ENCODE results near the gene AACS.

The AACS gene

GRCh38 chr12:125021096-125021495, 44.1 kb upstream of the AACS start:
- H3K27me3 ChIP-seq (ENCODE audit: insufficient read depth, poor library complexity, severe bottlenecking): no peaks in the 10 kb centered on the region
- H3K27ac ChIP-seq (ENCODE audit: poor library complexity, severe bottlenecking): no peak overlapping the region
- TF ChIP-seq, protein P1, sequence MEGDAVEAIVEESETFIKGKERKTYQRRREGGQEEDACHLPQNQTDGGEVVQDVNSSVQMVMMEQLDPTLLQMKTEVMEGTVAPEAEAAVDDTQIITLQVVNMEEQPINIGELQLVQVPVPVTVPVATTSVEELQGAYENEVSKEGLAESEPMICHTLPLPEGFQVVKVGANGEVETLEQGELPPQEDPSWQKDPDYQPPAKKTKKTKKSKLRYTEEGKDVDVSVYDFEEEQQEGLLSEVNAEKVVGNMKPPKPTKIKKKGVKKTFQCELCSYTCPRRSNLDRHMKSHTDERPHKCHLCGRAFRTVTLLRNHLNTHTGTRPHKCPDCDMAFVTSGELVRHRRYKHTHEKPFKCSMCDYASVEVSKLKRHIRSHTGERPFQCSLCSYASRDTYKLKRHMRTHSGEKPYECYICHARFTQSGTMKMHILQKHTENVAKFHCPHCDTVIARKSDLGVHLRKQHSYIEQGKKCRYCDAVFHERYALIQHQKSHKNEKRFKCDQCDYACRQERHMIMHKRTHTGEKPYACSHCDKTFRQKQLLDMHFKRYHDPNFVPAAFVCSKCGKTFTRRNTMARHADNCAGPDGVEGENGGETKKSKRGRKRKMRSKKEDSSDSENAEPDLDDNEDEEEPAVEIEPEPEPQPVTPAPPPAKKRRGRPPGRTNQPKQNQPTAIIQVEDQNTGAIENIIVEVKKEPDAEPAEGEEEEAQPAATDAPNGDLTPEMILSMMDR (IDR thresholded peaks at IDR 0.05; ENCODE audit: poor library complexity, severe bottlenecking): no peak
- no peaks in the 10 kb centered on the region for H3K9me3 ChIP-seq (ENCODE audit: severe bottlenecking)
- H3K4me3 ChIP-seq (ENCODE audit: severe bottlenecking): no peak overlapping the region
- DNase-seq (ENCODE audit: low spot score): no peak
- no peaks in the 10 kb centered on the region for H3K4me1 ChIP-seq (ENCODE audit: insufficient read depth, poor library complexity, severe bottlenecking)
- ATAC-seq (ENCODE audit: low read depth): no peak
- peaks cover 16% of the 10 kb centered on the region; the same call in 1 of the 2 replicates for H3K36me3 ChIP-seq (ENCODE audit: low read depth)

- TF ChIP-seq, protein P1 (IDR thresholded peaks at IDR 0.05; ENCODE audit: poor library complexity, severe bottlenecking): no peak
- Histone ChIP-seq H3K4me1 (ENCODE audit: insufficient read depth, poor library complexity, severe bottlenecking) (no peaks in the 10 kb centered on the region), H3K4me3 (ENCODE audit: severe bottlenecking) (no peak overlapping the region), H3K27me3 (ENCODE audit: insufficient read depth, poor library complexity, severe bottlenecking) (no peaks in the 10 kb centered on the region), H3K36me3 (ENCODE audit: low read depth) (peaks cover 16% of the 10 kb centered on the region; the same call in 1 of the 2 replicates), H3K9me3 (ENCODE audit: severe bottlenecking) (no peaks in the 10 kb centered on the region), H3K27ac (ENCODE audit: poor library complexity, severe bottlenecking) (no peak overlapping the region)
- ATAC-seq (ENCODE audit: low read depth): no peak
- DNase-seq (ENCODE audit: low spot score): no peak
Measured at GRCh38 chr12:125021771-125022170, 43.5 kb upstream of the AACS start.

GRCh38 chr12:125023065-125023464, 42.2 kb upstream of the AACS start:
- peaks cover 12% of the 10 kb centered on the region; the same call in 1 of the 2 replicates for H3K36me3 ChIP-seq (ENCODE audit: low read depth)
- H3K4me1 ChIP-seq (ENCODE audit: insufficient read depth, poor library complexity, severe bottlenecking): no peaks in the 10 kb centered on the region
- ATAC-seq (ENCODE audit: low read depth) (no peak), DNase-seq (ENCODE audit: low spot score) (no peak)
- no peaks in the 10 kb centered on the region for H3K27me3 ChIP-seq (ENCODE audit: insufficient read depth, poor library complexity, severe bottlenecking)
- TF ChIP-seq, protein P1 (IDR thresholded peaks at IDR 0.05; ENCODE audit: poor library complexity, severe bottlenecking): no peak
- no peaks in the 10 kb centered on the region for H3K9me3 ChIP-seq (ENCODE audit: severe bottlenecking)
- H3K27ac ChIP-seq (ENCODE audit: poor library complexity, severe bottlenecking): no peak overlapping the region
- H3K4me3 ChIP-seq (ENCODE audit: severe bottlenecking): no peak overlapping the region

DNA sequence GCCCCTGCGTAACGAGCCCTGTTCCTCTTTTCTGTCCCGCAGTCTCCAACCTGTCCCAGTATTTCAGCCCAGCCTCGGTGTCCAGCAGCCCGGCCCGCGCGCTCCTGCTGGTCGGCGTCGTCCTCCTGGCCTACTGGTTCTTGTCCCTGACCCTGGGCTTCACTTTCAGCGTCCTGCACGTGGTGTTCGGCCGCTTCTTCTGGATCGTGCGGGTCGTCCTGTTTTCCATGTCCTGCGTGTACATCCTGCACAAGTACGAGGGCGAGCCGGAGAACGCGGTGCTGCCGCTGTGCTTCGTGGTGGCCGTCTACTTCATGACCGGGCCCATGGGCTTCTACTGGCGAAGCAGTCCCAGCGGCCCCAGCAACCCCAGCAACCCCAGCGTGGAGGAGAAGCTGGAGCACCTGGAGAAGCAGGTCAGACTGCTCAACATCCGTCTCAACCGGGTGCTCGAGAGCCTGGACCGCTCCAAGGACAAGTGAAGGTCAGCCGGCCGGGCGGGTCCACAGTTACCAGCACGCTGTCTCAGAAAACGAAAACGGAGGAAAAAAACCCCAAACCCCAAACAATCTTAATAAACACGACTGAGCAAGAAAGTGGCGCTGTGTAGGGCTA, 40.2 kb upstream of the AACS start:
- ATAC-seq (ENCODE audit: low read depth): no peak
- H3K27me3 ChIP-seq (ENCODE audit: insufficient read depth, poor library complexity, severe bottlenecking): no peaks in the 10 kb centered on the region
- no peak overlapping the region for H3K4me3 ChIP-seq (ENCODE audit: severe bottlenecking)
- TF ChIP-seq, protein P1 (IDR thresholded peaks at IDR 0.05; ENCODE audit: poor library complexity, severe bottlenecking): no peak
- H3K36me3 ChIP-seq (ENCODE audit: low read depth): peaks cover 12% of the 10 kb centered on the region; the same call in 1 of the 2 replicates
- DNase-seq (ENCODE audit: low spot score): no peak
- H3K9me3 ChIP-seq (ENCODE audit: severe bottlenecking): no peaks in the 10 kb centered on the region
- no peaks in the 10 kb centered on the region for H3K4me1 ChIP-seq (ENCODE audit: insufficient read depth, poor library complexity, severe bottlenecking)
- H3K27ac ChIP-seq (ENCODE audit: poor library complexity, severe bottlenecking): no peak overlapping the region

GRCh38 chr12:125025606-125026235, 39.5 kb upstream of the AACS start:
- ATAC-seq (ENCODE audit: low read depth) (no peak), DNase-seq (ENCODE audit: low spot score) (no peak)
- Histone ChIP-seq H3K9me3 (ENCODE audit: severe bottlenecking) (no peaks in the 10 kb centered on the region), H3K27me3 (ENCODE audit: insufficient read depth, poor library complexity, severe bottlenecking) (no peaks in the 10 kb centered on the region), H3K4me1 (ENCODE audit: insufficient read depth, poor library complexity, severe bottlenecking) (no peaks in the 10 kb centered on the region), H3K4me3 (ENCODE audit: severe bottlenecking) (no peak overlapping the region), H3K36me3 (ENCODE audit: low read depth) (peaks cover 12% of the 10 kb centered on the region; the same call in 1 of the 2 replicates), H3K27ac (ENCODE audit: poor library complexity, severe bottlenecking) (no peak overlapping the region)
- TF ChIP-seq, protein P1 (IDR thresholded peaks at IDR 0.05; ENCODE audit: poor library complexity, severe bottlenecking): no peak

Data from RWPE2 (cell line).